Breast epithelium (tissue), 3 donors: ENCODE data around the gene NRG3.

Experiments
- POLR2AphosphoS5 ChIP-seq, 3 donors: sonication (generic); formaldehyde crosslinking; IDR thresholded peaks; one replicate each; pipeline ENCODE4 v1.6.1; 2017; ENCODE audit warnings: antibody characterized with exemption in 3 of 3
- TF ChIP-seq, protein P1 (sequence below), 3 donors: fragments of 450-650 bp; IDR thresholded peaks; one replicate each; pipeline ENCODE4 v1.5.1; 2016 to 2017; ENCODE audit warnings: antibody characterized with exemption in 3 of 3, mild to moderate bottlenecking in 3 of 3, moderate library complexity in 3 of 3

- TF ChIP-seq POLR2AphosphoS5 (IDR thresholded peaks at IDR 0.05), result no peak
- TF ChIP-seq, protein P1, sequence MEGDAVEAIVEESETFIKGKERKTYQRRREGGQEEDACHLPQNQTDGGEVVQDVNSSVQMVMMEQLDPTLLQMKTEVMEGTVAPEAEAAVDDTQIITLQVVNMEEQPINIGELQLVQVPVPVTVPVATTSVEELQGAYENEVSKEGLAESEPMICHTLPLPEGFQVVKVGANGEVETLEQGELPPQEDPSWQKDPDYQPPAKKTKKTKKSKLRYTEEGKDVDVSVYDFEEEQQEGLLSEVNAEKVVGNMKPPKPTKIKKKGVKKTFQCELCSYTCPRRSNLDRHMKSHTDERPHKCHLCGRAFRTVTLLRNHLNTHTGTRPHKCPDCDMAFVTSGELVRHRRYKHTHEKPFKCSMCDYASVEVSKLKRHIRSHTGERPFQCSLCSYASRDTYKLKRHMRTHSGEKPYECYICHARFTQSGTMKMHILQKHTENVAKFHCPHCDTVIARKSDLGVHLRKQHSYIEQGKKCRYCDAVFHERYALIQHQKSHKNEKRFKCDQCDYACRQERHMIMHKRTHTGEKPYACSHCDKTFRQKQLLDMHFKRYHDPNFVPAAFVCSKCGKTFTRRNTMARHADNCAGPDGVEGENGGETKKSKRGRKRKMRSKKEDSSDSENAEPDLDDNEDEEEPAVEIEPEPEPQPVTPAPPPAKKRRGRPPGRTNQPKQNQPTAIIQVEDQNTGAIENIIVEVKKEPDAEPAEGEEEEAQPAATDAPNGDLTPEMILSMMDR (IDR thresholded peaks at IDR 0.05), result no peak
Observed at GRCh38 chr10:83007510-83007909, 1132.5 kb downstream of the NRG3 start.
